GM19463 (cell line): ENCODE data around the gene KIR3DL3.
"Not testable (repeated sequence)": the region's sequence is repeated elsewhere in the genome, so short reads cannot be mapped to it uniquely, and the experiment has no call there.

Experiments used
- ATAC-seq: cut with Tn5 transposase; IDR thresholded peaks from one replicate; pipeline ENCODE4 v1.9.1; 2021; ENCODE audit warnings: mild to moderate bottlenecking, moderate library complexity; ENCODE audit not compliant: unreplicated experiment

Gene KIR3DL3

DNA sequence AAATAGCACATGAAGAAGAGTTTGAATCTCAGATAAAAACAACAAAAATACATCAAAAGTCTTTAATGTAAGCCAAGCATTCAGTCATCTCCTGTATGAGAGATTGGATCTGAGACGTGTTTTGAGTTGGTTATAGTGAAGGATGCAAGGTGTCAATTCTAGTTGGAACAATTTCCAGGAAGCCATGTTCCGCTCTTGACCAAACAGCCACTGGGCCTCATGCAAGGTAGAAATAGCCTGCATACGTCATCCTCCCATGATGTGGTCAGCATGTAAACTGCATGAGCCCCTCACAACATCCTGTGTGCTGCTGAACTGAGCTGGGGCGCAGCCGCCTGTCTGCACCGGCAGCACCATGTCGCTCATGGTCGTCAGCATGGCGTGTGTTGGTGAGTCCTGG lies at the start of gene KIR3DL3:
KIR3DL3 (plus strand) TSS at position 301 of the 400 bp plus-strand sequence; CDS start at position 356, 55 bp downstream.
- no peak for ATAC-seq

DNA sequence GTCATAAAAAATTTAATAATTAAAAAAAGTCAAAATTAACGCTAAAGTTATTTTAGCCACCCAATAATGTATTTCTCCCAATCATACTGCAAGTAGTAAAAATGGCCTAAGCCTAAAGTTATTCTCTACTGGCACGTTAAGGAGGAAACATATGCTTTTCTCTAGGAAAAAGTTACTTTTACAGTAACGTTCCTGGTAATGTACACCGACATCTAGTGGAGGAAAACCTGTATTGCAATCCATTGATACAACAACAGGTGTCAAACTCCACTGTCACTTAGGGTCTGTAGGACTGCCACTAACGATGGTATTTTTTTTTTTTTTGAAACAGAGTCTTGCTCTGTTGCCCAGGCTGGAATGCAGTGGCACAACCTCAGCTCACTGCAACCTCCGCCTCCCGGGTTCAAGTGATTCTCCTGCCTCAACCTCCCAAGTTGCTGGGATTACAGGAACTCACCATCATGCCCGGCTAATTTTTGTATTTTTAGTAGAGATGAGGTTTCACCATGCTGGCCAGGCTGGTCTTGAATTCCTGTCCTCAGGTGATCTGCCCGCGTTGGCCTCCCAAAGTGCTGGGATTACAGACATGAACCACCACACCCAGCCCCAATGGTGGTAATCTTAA lies 47.9 kb upstream of the KIR3DL3 start:
- not testable (repeated sequence) for ATAC-seq

DNA sequence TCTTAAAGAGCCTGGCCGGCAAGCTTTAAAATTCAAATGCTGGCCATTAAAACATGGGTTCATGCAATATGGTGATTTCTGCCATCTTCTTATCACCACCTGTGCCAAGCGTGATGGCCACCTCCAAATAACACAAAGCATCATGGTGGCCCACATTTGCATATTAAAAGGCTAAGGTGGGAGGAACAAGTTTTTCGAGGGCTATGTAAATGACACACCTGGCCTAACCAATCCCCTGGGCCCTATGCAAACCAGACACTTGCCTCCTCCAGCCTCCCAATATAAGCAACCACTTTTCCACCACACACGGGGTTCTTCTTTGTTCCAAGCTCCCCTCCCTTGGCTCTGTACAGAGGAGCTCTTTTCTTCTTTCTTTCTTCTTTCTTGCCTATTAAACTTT lies 47.0 kb upstream of the KIR3DL3 start:
- ATAC-seq = no peak

DNA sequence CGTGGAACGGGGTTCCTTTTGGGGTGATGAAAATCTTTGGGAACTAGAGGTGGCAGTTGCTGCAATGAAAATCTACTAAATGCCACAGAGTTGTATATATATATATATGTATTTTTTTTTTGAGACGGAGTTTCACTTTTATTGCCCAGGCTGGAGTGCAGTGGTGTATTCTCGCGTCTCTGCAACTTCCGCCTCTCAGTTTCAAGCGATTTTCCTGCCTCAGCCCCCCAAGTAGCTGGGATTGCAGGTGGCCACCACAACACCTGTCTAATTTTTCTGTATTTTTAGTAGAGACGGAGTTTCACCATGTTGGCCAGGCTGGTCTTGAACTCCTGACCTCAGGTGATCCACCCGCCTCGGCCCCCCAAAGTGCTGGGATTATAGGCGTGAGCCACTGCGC lies 42.6 kb upstream of the KIR3DL3 start:
- ATAC-seq = not testable (repeated sequence)

DNA sequence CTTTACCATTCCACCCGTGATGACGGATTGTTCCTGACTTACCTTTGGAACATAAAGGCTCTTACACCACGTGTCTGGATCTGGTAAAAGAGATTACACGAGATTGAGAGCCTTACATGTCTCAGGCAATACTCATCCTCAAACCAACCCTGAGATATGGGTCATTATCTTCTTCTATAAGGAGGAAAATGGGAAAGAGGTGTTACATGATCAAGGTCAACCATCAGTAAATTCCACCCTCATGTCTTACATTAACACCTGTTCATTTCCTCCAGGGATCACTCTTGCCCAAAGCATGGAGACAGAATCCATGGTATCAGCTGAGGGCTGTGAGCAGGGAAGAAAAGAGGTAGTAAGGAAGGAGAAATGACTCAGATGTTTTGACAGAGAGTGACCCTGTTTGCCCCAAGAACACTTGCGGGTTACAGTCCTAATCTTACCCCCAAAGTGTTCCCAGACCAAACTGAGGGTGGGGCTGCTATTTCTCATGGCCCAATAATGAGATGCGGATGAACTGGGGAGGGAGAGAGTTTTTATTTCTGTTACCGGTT lies 41.9 kb upstream of the KIR3DL3 start:
- ATAC-seq = no peak

DNA sequence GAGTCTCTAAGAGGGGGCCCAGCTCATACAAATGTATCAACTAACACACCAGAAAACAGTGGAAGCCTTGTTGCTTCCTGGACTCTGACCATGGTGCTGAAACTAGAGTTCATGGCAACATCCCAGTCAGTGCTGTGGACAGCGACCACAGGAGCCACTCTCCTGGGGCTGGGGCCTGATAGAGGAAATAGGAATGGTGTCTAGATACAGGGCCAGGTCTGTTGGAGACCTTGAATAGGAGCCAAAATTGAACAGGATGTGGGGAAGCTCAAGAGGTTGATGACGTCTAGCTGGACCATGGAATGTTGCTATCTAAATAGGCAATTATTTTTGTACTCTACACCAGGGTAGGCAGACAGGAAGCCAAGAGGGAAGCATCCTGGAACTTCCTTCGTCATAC lies 39.7 kb upstream of the KIR3DL3 start:
- ATAC-seq = no peak

DNA sequence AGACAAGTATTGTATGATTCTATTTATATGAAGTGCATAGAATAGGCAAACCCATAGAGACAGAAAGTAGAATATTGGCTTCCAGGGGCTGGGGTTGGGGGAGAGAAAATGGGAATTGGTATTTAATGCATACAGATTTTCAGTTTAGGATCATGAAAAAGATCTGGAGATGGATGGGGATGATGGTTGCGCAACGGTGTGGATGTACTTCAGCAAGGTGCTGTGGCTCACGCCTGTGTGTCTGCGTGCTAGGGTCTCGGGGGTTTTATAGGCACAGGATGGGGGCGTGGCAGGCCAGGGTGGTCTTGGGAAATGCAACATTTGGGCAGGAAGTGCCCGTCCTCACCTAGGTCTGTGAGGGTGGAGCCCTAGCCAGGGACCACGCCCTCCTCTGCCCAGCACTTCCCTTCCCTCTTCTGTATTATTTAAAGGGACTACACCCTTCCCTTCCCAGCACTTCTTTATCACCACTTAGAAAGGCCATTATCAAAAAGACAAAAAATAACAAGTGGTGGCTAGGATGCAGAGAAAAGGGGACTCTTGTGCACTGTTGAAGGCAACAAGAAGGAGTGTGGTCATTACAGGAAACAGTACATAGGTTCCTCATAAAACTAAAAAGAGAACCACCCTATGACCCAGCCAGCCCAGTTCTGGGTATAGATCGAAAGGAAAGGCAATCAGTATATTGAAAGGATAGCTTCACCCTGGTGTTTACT lies 32.5 kb upstream of the KIR3DL3 start:
- no peak for ATAC-seq

DNA sequence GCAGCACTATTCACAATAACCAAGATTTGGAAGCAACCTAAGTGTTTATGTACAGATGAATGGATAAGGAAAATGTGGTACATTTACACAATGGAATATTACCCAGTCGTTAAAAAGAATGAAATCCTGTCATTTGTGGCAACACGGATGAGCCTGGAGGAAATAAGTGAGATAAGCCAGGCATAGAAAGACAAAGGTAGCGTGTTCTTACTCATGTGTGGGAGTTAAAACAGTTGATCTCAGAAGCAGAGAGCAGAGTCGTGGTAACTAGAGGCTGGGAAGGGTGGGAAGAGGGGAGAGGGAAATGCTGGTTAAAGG lies 32.0 kb upstream of the KIR3DL3 start:
- ATAC-seq = no peak

DNA sequence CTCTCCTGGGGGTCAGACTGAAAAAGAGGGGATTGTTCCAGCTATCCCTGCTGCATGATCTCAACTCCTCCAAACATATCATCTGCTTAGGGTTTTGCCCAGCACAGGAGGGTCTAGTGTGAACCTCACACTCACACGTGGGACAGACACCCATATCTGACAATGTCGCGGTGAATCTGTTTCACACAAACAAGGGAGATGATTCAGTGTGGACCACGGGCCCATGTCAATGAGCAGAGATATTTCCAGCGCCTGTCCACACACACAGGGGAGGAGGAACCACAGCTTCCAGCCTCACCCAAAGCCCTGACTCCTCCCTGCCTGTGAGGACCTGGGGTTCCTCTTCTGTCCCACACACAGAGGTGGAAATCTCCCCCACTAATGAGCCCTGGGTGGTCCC lies 29.6 kb upstream of the KIR3DL3 start:
- no peak for ATAC-seq

DNA sequence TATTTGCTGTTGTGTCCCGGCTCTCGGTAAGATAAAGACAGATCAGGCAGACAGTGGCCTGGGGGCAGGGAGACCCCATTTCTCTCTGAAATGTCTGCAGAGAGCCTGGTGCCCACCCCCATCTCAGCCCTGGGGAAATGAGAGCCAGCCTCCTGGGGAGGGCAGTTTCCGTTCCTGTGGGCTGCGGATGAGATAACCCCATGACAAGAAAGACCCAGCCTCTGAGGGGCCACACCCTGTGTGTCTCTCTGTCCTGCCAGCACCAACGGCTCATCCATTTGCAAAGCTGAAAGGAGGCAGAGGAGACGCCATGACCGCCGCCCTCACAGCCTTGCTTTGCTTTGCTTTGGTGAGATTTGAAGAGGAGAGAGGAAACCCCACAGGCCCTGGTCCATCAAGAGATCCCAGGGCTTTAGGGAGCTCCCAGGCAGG lies 28.1 kb upstream of the KIR3DL3 start:
- no peak for ATAC-seq

DNA sequence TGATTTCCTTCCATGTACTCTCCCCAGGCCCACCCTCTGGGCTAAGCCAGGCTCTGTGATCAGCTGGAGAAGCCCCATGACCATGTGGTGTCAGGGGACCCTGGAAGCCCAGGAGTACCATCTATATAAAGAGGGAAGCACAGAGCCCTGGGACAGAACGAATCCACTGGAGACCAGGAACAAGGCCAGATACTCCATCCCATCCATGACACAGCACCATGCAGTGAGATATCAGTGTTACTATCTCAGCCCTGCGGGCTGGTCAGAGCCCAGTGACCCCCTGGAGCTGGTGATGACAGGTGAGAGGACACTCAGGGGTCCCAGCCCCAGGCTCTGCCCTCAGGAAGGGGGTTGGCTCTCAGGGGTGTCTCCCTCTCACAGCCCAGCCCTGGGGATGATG lies 27.5 kb upstream of the KIR3DL3 start:
- no peak for ATAC-seq

DNA sequence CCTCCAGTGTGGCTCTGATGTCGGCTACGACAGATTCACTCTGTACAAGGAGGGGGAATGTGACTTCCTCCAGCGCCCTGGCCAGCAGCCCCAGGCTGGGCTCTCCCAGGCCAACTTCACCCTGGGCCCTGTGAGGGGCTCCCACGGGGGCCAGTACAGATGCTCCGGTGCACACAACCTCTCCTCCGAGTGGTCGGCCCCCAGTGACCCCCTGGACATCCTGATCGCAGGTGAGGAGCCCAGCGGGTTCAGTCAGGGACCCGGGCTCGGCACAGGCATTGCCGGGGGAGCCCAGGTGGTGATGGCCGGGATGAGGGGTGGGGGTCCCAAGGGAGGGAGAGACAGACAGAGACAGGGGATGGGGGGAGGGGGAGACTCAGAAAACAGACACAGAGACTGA lies 26.5 kb upstream of the KIR3DL3 start:
- not testable (repeated sequence) for ATAC-seq

DNA sequence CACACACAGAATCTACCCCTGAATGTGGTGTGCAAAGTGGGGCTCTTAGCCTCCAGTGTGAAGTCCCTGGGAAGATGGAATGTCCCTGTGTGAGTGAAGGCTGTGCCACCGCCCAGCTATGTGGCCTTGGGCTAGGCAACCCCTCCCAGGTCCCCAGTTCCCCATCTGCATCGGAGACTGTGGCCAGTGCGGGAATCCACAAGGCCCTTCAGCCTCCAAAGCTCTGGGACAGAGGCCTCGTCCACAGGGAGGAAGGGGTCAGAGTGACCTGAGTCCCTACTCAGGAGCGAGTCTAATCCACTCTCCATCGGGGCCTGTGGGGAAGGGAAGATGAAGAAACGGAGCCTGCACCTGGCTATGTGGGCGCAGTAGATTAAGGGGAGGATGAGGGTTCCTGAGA lies 19.3 kb upstream of the KIR3DL3 start:
- ATAC-seq = no peak

DNA sequence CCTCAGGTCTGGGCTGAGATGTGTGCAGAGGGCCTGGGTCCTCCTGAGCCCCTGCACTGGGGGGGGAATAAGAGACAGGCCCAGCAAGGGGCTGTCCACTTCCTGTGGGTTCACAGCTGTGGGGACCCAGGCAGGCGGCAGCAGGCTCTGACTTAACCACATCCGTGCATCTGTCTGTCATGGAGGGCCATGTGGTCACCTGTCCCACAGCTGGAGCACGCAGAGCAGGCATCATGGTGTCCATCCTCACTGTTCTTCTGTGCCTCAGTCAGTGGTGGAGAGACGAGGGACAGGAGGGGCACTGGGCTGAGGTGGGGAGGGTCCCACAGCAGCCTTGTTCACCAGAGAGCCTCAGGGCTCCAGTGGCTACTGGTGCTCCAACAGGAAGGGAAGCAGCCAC lies 16.3 kb upstream of the KIR3DL3 start:
- ATAC-seq = no peak

DNA sequence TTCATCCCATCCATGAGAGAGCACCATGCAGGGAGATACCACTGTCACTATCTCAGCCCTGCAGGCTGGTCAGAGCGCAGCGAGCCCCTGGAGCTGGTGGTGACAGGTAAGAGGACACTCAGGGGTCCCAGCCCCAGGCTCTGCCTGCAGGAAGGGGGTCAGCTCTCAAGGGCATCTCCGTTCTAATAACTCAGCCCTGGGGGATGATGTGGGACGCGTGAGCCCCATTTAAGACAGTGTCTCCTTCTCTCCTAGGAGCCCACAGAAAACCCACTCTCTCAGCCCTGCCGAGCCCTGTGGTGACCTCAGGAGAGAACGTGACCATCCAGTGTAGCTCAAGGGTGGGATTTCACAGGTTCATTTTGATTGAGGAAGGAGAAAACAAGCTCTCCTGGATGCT lies 15.5 kb upstream of the KIR3DL3 start:
- no peak for ATAC-seq

DNA sequence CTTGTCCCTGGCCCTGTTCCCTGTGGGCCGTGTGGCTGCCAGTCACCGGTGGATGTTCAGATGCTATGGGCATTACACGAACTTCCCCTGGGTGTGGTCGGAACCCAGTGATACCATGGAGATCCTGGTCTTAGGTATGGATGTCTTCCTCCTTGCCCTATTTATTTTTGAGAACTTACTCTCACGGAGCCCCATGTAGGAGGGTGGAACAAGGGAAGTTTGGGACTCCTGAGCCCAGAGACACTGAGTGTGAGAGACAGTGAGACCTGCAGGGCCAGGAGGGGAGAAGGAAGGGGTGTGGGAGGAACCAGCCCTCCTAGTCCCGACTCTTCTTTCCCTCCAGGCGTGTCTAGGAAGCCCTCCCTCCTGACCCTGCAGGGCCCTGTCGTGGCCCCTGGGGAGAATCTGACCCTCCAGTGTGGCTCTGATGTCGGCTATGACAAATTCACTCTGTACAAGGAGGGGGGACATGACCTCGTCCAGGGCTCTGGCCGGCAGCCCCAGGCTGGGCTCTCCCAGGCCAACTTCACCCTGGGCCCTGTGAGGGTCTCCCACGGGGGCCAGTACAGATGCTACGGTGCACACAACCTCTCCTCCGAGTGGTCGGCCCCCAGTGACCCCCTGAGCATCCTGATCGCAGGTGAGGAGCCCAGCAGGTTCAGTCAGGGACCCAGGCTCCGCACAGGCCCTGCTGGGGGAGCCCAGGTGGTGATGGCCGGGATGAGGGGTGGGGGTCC lies 14.9 kb upstream of the KIR3DL3 start:
- no peak for ATAC-seq

DNA sequence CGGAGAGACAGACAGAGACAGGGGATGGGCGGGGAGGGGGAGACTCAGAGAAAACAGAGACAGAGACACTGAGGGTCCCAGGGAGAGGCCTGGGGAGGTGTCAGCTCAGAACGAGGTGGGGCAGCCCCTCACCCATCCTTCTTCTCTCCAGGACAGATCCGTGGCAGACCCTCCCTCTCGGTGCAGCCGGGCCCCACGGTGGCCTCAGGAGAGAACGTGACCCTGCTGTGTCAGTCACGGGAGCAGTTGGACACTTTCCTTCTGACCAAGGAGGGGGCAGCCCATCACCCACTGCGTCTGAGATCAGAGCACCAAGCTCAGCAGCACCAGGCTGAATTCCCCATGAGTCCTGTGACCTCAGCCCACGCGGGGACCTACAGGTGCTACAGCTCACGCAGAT lies 14.3 kb upstream of the KIR3DL3 start:
- ATAC-seq = not testable (repeated sequence)

DNA sequence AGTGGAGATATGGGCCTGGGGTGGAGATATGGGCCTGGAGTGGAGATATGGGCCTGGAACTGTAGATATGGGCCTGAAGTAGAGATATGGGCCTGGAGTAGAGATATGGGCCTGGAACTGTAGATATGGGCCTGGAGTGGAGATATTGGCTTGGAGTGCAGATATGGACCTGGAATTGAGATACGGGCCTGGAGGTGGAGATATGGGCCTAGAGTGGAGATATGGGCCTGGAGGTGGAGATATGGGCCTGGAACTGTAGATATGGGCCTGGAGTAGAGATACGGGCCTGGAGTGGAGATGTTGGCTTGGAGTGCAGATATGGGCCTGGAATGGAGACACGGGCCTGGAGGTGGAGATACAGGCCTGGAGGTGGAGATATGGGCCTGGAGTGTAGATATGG lies 402 bp downstream of the KIR3DL3 start:
- ATAC-seq = no peak

DNA sequence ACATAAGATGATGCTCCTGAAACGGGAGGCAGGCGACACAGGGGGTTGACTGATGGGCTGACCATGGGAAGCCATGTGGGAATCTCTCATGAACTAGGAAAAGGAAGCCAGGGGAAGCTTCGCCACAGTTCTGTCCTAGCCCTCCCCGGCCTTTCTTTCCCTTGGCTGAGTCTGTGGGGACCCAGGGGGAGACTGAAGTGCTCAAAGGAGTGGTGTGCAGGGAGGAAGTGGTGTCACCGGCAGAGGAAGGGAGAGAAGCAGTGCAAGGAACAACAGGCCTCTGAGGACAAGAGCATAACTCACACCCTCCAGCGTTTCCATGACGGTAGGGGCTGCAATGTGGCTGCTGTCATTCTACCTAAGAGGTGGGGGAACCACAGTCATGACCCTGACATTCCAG lies 1.1 kb downstream of the KIR3DL3 start:
- ATAC-seq = no peak

DNA sequence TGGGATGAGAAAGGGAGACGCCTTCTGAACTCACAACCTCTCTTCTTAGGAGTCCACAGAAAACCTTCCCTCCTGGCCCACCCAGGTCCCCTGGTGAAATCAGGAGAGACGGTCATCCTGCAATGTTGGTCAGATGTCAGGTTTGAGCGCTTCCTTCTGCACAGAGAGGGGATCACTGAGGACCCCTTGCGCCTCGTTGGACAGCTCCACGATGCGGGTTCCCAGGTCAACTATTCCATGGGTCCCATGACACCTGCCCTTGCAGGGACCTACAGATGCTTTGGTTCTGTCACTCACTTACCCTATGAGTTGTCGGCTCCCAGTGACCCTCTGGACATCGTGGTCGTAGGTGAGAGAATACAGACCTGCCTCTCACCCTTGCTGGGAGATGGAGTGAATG lies 3.3 kb downstream of the KIR3DL3 start:
- no peak for ATAC-seq

DNA sequence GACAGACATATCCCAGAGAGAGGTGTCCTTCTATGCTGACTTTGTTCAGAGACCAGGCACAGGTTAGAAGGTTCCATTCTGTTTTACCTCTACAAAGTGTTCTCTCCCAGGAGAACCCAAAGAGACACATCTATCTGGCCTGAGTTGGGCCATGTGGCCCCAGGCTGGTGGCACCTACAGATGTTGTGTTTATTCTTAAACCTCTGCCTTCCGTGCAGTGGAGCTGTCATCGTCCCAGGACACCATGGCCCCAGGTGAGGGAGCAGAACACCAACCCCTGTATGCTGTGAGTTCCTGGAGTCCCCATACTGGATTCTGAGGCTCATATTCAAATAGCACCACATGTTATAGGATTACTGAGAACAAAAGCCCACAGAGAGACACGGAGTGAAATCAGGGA lies 3.9 kb downstream of the KIR3DL3 start:
- ATAC-seq = no peak
